BJ (cell line): Measurements from ENCODE around the gene LYZL2. TPM values are rescaled to one million over a fixed set of nuclear protein-coding genes. Genes with fewer than 3 reads are reported as not detected.
"Not testable (repeated sequence)": the region's sequence is repeated elsewhere in the genome, so short reads cannot be mapped to it uniquely, and the experiment has no call there.

Experiments used
- CTCF ChIA-PET: fragments of 350-600 bp; formaldehyde crosslinking; extraction: SDS; loops from one replicate; lab custom pipeline; 2021; ENCODE audit warnings: antibody characterized with exemption, inconsistent platforms; lab: Yijun Ruan, JAX
- POLR2A ChIA-PET: fragments of 300-600 bp; sonication (Branson Sonifier 250); formaldehyde crosslinking; extraction: SDS; loops from one replicate; lab custom pipeline; 2021; ENCODE audit warnings: antibody characterized with exemption; lab: Charles Lee
- DNase-seq: peaks from one replicate; pipeline ENCODE4 v3.0.0-alpha.2; 2011; ENCODE audit warnings: low read depth
- H3K27me3 ChIP-seq: 2 replicates; pipeline ENCODE4 v1.6.0; 2011; ENCODE audit warnings: low read length; ENCODE audit not compliant: control insufficient read depth, insufficient read depth
- H3K36me3 ChIP-seq: 2 replicates; pipeline ENCODE4 v1.5.1; 2011; ENCODE audit warnings: low read length; ENCODE audit not compliant: control insufficient read depth, insufficient read depth
- H3K4me3 ChIP-seq: 2 replicates; pipeline ENCODE4 v1.5.1; 2011; ENCODE audit warnings: low read depth, mild to moderate bottlenecking, control low read depth, low read length
- polyA plus RNA-seq: library from polyadenylated mRNA; depleted of rRNA; stranded (reverse); fragments of >200 nt; gene quantifications from 2 replicates; pipeline ENCODE4 v1.2.3, GENCODE V29; 2011
- TF ChIP-seq, protein P1 (sequence below): IDR thresholded peaks from 2 replicates; pipeline ENCODE4 v1.5.1; 2011; ENCODE audit warnings: low read depth, mild to moderate bottlenecking, control low read depth, inconsistent platforms, low read length, moderate library complexity; ENCODE audit not compliant: insufficient read depth

Gene LYZL2
- polyA plus RNA-seq, 1 experiment = not detected

GRCh38 chr10:30625080-30625479, 4.5 kb downstream of the LYZL2 start:
- CTCF ChIA-PET = interaction anchor here (0.6 to 1.4 kb wide), 2 partner anchors 15 to 189 kb away, joined by 3 read pairs; no protein-coding TSS in a partner anchor
- TF ChIP-seq, protein P1, sequence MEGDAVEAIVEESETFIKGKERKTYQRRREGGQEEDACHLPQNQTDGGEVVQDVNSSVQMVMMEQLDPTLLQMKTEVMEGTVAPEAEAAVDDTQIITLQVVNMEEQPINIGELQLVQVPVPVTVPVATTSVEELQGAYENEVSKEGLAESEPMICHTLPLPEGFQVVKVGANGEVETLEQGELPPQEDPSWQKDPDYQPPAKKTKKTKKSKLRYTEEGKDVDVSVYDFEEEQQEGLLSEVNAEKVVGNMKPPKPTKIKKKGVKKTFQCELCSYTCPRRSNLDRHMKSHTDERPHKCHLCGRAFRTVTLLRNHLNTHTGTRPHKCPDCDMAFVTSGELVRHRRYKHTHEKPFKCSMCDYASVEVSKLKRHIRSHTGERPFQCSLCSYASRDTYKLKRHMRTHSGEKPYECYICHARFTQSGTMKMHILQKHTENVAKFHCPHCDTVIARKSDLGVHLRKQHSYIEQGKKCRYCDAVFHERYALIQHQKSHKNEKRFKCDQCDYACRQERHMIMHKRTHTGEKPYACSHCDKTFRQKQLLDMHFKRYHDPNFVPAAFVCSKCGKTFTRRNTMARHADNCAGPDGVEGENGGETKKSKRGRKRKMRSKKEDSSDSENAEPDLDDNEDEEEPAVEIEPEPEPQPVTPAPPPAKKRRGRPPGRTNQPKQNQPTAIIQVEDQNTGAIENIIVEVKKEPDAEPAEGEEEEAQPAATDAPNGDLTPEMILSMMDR = no peak
- POLR2A ChIA-PET = no interaction called here
- Histone ChIP-seq H3K36me3 (no peaks in the 10 kb centered on the region), H3K27me3 (no peaks in the 10 kb centered on the region), H3K4me3 (no peak overlapping the region)
- no peak for DNase-seq

GRCh38 chr10:30619966-30620365, 9.6 kb downstream of the LYZL2 start:
- Histone ChIP-seq H3K27me3 (no peaks in the 10 kb centered on the region), H3K36me3 (no peaks in the 10 kb centered on the region), H3K4me3 (no peak overlapping the region)
- TF ChIP-seq, protein P1 = no peak
- POLR2A ChIA-PET = no interaction called here
- CTCF ChIA-PET = interaction anchor here (0.7 kb wide), 1 partner anchor 29 kb away, joined by 3 read pairs; no protein-coding TSS in a partner anchor
- DNase-seq = no peak

DNA sequence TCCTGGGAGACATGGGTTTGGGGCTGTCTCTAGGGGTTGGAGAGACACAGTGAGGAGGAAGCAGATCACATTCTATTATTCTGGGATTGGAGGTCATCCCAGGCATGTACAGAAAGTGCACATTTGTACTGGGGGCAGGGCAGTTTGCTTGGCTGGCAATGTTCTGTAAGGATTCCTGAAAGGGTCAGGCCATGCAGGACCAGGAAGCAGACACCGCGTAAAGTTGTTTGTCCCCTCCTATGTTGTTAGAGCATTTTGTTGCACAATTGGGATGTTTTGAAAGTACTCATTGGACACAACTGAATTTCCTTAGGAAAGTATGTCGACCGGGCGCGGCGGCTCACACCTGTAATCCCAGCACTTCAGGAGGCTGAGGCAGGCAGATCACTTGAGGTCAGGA, 12.5 kb downstream of the LYZL2 start:
- ChIA-PET POLR2A (no interaction called here), CTCF (no interaction called here)
- H3K27me3 ChIP-seq = no peaks in the 10 kb centered on the region; the same call in 1 of the 2 replicates
- TF ChIP-seq, protein P1 = no peak
- H3K4me3 ChIP-seq = no peak overlapping the region
- H3K36me3 ChIP-seq = no peaks in the 10 kb centered on the region
- no peak for DNase-seq

- DNase-seq, CTCF ChIA-PET, H3K27me3 ChIP-seq, POLR2A ChIA-PET, H3K4me3 ChIP-seq, H3K36me3 ChIP-seq: not testable (repeated sequence)
Observed at GRCh38 chr10:30611041-30611440, 18.5 kb downstream of the LYZL2 start.

DNA sequence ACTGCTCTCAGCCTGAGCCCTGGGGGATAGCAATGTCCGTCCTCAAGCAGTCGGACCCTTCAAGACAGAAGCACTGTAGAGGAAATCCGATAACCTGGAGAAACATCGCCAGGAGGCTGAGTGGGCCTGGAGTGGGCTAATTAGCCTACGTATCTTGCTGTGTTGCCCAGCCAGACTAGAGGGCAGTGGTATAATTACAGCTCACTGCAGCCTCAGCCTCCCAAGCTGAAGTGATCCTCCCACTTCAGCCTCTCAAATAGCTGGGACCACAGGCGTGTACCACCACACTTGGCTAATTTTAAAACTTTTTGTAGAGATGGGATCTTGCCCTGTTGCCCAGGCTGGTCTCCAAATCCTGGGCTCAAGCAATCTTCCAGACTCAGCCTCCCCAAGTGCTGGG, 21.7 kb downstream of the LYZL2 start:
- ChIA-PET POLR2A (no interaction called here), CTCF (interaction anchor here (0.6 kb wide), 1 partner anchor 16 kb away, joined by 3 read pairs; no protein-coding TSS in a partner anchor)
- TF ChIP-seq, protein P1 = no peak
- no peaks in the 10 kb centered on the region for H3K36me3 ChIP-seq
- no peak overlapping the region for H3K4me3 ChIP-seq
- no peaks in the 10 kb centered on the region; the same call in 1 of the 2 replicates for H3K27me3 ChIP-seq
- no peak for DNase-seq

DNA sequence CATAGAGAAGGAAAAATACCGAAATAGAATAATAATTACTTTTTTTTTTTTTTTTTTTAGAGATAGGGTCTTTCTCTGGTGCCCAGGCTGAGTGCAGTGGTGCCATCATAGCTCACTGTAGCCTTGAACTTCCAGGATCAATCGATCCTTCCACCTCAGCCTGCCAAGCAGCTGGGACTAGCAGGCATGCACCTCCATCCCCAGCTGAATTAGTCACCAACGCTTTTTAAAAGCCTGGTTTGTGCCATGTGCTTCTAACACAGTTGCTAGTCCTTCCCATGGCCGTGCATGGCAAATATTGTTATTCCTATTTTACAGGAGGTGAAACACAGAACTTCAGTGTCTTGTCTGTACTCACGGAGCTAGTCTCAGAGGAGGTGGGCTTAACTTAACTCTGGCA, 23.2 kb downstream of the LYZL2 start:
- ChIA-PET CTCF (interaction anchor here (0.6 to 6.0 kb wide), 11 partner anchors 9 to 777 kb away, joined by 3 to 35 read pairs (median 4); no protein-coding TSS in a partner anchor), POLR2A (no interaction called here)
- Histone ChIP-seq H3K27me3 (no peaks in the 10 kb centered on the region; the same call in 1 of the 2 replicates), H3K4me3 (no peak overlapping the region), H3K36me3 (no peaks in the 10 kb centered on the region)
- TF ChIP-seq, protein P1 = no peak
- DNase-seq = no peak

DNA sequence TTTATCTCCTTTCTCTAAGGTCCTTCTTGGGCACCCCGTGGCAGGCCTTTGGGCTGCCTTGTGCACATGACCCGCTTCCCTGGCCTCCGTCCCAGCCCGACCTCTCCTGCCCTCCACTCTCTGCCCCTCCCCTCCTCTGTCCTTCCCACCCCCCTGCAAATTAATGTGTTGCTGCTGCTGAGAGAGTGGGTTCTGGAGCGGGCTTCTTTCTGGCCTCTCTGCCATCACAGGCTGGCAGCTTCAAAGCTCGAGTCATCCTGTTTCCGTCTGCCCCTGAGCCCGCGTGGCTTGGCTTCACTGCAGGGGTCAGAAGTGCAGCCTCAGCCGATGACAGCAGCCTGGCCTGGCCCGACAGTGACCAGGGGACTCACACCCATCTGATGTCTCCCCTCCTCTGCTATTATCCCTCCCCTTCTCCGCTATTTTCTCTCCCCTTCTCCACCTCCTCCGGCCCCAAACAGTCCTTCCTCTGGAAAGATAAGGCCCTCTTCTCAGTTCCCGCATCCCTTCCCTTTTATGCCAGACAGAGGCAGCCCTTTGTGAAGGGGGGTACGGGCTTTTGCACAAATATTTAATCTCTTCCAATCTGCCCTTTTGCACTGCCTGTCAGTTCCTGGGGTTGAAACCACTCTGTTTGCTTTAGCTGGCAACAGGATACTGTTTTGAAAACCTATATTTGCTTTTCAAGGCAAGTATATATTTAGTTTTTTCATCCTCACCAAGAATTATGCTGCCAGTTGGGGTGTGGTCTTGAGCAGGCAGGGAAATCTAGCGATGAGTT, 24.0 kb downstream of the LYZL2 start:
- H3K4me3 ChIP-seq, DNase-seq, POLR2A ChIA-PET, H3K36me3 ChIP-seq, H3K27me3 ChIP-seq: not testable (repeated sequence)
- CTCF ChIA-PET = interaction anchor here (0.8 to 6.0 kb wide), 8 partner anchors 10 to 214 kb away, joined by 3 to 35 read pairs (median 5); no protein-coding TSS in a partner anchor
